Parathyroid adenoma (tissue), 2 donors: Measurements from ENCODE around the gene MXI1.
"Not testable (repeated sequence)": the region's sequence is repeated elsewhere in the genome, so short reads cannot be mapped to it uniquely, and the experiment has no call there.

Experiments used
- H2AFZ ChIP-seq: fragments of 300-600 bp; sonication (generic); one replicate; pipeline ENCODE4 v1.7.0; 2017; ENCODE audit warnings: antibody characterized with exemption, mild to moderate bottlenecking
- H3K27ac ChIP-seq: fragments of 300-600 bp; sonication (generic); one replicate; pipeline ENCODE4 v1.7.0; 2017
- H3K27me3 ChIP-seq: fragments of 300-600 bp; sonication (generic); one replicate; pipeline ENCODE4 v1.7.0; 2017; ENCODE audit warnings: low read length; ENCODE audit not compliant: control insufficient read depth, insufficient read depth
- H3K36me3 ChIP-seq: fragments of 300-600 bp; sonication (generic); one replicate; pipeline ENCODE4 v1.7.0; 2017; ENCODE audit warnings: low read length; ENCODE audit not compliant: control insufficient read depth, insufficient read depth
- H3K4me1 ChIP-seq: fragments of 300-600 bp; sonication (generic); one replicate; pipeline ENCODE4 v1.7.0; 2017; ENCODE audit warnings: control low read depth
- H3K4me2 ChIP-seq: fragments of 300-600 bp; sonication (generic); one replicate; pipeline ENCODE4 v1.7.0; 2017; ENCODE audit warnings: low read length
- H3K4me3 ChIP-seq: fragments of 300-600 bp; sonication (generic); one replicate; pipeline ENCODE4 v1.7.0; 2017; ENCODE audit warnings: low read depth, low read length
- H3K79me2 ChIP-seq: fragments of 300-600 bp; sonication (generic); one replicate; pipeline ENCODE4 v1.7.0; 2017; ENCODE audit warnings: control low read depth
- H3K9ac ChIP-seq: fragments of 300-600 bp; sonication (generic); one replicate; pipeline ENCODE4 v1.7.0; 2017; ENCODE audit warnings: mild to moderate bottlenecking
- H3K9me3 ChIP-seq: fragments of 300-600 bp; sonication (generic); one replicate; pipeline ENCODE4 v1.7.0; 2017; ENCODE audit warnings: low read length; ENCODE audit not compliant: control insufficient read depth
- TF ChIP-seq, protein P1 (sequence below): fragments of 300-600 bp; sonication (generic); IDR thresholded peaks from one replicate; pipeline ENCODE4 v1.7.0; 2017; ENCODE audit warnings: antibody characterized with exemption, mild to moderate bottlenecking
- donor health status: primary hyperparathyroidism.

Gene MXI1

DNA sequence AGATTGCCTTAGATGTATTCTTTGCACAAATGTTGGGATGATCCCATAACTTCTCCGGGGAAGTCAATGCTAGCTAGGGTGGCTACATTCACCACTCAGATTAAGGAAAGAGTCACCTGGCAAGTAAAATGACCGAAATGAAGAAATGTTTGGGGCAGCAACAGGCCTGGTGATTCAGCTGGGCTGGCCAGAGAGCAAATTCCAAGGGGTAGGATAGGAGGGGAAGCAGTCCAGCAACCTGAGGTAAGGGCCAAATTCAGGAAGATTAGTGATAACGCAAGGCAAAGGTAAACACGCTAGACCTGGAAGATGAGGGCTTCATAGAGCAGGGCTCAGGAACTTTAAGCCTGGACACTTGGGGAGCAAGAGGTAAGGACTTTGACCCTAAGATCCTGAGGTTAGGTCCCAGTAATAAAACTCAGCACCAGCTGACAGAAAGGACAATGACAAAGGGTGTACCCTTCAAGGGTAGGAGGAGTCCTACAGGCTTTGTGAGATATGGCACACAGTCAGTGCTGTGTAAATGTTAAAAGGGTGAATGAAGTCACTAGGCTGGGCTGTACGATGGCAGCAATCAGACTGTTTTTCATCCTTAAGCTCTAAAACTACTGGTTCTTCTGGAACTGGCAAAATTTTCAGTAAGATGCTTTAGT is 120.0 kb downstream of the MXI1 start:
- Histone ChIP-seq H3K36me3 (no peaks in the 10 kb centered on the region), H3K27ac (no peak overlapping the region), H3K9ac (no peak overlapping the region), H3K9me3 (no peaks in the 10 kb centered on the region), H3K4me1 (no peaks in the 10 kb centered on the region), H2AFZ (no peak overlapping the region), H3K27me3 (no peaks in the 10 kb centered on the region), H3K4me2 (no peak overlapping the region), H3K4me3 (no peak overlapping the region), H3K79me2 (no peaks in the 10 kb centered on the region)
- TF ChIP-seq, protein P1, sequence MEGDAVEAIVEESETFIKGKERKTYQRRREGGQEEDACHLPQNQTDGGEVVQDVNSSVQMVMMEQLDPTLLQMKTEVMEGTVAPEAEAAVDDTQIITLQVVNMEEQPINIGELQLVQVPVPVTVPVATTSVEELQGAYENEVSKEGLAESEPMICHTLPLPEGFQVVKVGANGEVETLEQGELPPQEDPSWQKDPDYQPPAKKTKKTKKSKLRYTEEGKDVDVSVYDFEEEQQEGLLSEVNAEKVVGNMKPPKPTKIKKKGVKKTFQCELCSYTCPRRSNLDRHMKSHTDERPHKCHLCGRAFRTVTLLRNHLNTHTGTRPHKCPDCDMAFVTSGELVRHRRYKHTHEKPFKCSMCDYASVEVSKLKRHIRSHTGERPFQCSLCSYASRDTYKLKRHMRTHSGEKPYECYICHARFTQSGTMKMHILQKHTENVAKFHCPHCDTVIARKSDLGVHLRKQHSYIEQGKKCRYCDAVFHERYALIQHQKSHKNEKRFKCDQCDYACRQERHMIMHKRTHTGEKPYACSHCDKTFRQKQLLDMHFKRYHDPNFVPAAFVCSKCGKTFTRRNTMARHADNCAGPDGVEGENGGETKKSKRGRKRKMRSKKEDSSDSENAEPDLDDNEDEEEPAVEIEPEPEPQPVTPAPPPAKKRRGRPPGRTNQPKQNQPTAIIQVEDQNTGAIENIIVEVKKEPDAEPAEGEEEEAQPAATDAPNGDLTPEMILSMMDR, result no peak

DNA sequence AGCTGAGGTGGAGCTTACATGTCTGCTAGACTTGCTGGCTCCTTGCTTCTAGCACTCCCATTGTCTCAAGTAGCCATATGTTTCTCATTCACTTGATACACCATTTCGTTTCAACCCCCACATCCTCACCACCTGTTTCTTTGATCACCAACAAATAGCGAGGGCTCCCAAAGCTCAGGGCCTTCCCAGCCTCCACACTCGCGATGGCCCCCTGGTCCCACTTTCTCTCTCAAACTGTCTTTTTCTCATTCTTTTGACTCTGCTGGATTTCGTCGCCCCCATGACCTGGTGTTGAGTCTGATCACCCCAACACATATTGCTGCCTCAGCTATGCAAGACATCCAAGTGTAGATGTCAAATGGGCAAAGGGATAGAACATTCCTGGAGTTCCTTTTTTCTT is 123.3 kb downstream of the MXI1 start:
- H3K27ac ChIP-seq, result no peak overlapping the region
- peaks cover 3% of the 10 kb centered on the region for H3K4me1 ChIP-seq
- H3K4me2 ChIP-seq, result no peak overlapping the region
- H3K9me3 ChIP-seq, result no peaks in the 10 kb centered on the region
- TF ChIP-seq, protein P1, result no peak
- H3K27me3 ChIP-seq, result no peaks in the 10 kb centered on the region
- no peaks in the 10 kb centered on the region for H3K79me2 ChIP-seq
- no peak overlapping the region for H2AFZ ChIP-seq
- H3K4me3 ChIP-seq, result no peak overlapping the region
- H3K9ac ChIP-seq, result no peak overlapping the region
- H3K36me3 ChIP-seq, result no peaks in the 10 kb centered on the region

DNA sequence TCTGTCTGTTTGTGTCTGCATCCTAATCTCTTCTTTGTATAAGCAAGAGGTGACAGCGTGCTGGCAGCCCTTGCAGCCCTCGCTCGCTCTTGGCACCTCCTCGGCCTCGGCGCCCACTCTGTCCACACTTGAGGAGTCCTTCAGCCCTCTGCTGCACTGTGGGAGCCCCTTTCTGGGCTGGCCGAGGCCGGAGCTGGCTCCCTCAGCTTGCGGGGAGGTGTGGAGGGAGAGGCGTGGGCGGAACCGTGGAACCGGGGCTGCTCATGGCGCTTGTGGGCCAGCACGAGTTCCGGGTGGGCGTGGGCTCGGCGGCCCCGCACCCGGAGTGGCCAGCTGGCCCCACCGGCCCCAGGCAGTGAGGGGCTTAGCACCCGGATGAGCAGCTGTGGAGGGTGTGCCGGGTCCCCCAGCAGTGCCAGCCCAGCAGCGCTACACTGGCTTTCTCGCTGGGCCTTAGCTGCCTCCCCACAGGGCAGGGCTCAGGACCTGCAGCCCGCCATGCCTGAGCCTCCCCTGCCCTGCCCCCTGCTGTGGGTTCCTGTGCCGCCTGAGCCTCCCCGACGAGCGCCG is 123.9 kb downstream of the MXI1 start:
- not testable (repeated sequence) for H3K27ac ChIP-seq, H3K79me2 ChIP-seq, H3K9me3 ChIP-seq, H3K4me2 ChIP-seq, H3K9ac ChIP-seq, H3K4me1 ChIP-seq, H2AFZ ChIP-seq, H3K4me3 ChIP-seq, H3K27me3 ChIP-seq, H3K36me3 ChIP-seq

DNA sequence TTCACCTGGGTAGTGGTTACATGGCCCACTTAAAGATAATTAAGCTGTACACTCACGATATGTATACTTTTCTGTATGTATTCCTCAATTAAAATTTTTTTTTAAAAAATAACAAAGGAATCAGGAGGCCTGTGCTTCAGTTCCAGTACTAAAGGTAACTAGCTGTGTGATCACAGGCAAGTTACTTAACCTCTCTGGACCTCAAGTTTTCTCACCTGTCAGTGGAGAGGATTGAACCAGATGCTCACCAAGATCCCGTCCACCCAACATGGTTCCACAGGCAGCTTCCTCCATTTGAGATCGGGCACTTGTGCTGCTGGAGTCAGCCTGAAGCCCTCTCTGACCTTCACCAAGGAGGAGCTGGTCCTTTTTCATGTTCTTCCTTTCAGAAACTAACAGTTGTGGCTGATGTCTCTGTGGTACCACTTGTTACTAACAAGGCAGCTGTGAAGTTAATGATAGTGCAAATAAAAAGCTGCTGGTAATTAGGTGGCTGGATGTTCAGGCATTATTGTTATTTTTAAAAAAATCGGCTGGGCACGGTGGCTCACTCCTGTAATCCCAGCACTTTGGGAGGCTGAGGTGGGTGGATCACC is 126.8 kb downstream of the MXI1 start:
- TF ChIP-seq, protein P1, result no peak
- H3K4me3 ChIP-seq, result no peak overlapping the region
- no peaks in the 10 kb centered on the region for H3K9me3 ChIP-seq
- H3K9ac ChIP-seq, result no peak overlapping the region
- no peak overlapping the region for H3K4me2 ChIP-seq
- no peak overlapping the region for H2AFZ ChIP-seq
- H3K79me2 ChIP-seq, result no peaks in the 10 kb centered on the region
- H3K36me3 ChIP-seq, result no peaks in the 10 kb centered on the region
- H3K27me3 ChIP-seq, result no peaks in the 10 kb centered on the region
- peaks cover 16% of the 10 kb centered on the region for H3K4me1 ChIP-seq
- H3K27ac ChIP-seq, result no peak overlapping the region

DNA sequence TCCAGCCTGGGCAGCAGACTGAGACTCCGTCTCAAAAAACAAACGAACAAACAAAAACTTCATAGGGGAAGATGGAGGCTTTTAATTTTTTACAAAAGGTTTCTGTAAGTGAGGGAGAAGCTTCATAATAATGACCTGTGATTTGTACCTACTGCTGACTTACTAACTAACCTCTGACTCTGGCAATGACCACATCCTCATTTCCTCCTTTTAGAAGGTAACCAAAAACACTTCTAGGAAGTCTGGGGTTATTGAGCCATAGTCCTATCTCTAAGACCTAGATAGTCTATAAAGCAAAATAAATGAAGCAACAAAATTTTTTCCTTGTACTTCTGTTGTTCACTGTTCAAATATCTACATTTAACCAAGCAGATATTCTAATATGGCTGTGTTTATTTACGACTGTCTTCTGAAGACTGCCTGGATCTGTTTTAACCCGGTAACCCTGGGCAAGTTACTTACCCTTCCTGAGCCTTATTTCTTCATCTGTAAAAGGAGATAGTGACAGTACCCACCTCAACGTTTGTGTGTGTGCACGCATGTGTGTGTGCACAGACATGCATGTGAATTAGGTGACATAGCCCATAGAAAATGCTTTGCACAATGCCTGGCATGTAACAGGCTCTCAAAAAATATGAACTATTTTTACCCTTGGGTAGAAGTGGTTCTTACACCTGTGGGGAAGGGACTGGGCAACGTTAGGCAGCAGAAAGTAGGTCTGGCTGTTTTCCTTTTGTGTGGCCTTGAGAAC is 128.1 kb downstream of the MXI1 start:
- no peak overlapping the region for H3K4me3 ChIP-seq

More for the DNA sequence above, 128.1 kb downstream of the MXI1 start:
- Histone ChIP-seq H3K4me1 (peaks cover 16% of the 10 kb centered on the region), H3K9ac (no peak overlapping the region), H2AFZ (peak overlapping the region; percentile 80), H3K27ac (peak overlapping the region; percentile 64), H3K36me3 (no peaks in the 10 kb centered on the region), H3K4me2 (no peak overlapping the region), H3K27me3 (no peaks in the 10 kb centered on the region), H3K79me2 (no peaks in the 10 kb centered on the region), H3K9me3 (no peaks in the 10 kb centered on the region)
- TF ChIP-seq, protein P1, result no peak
